SK-N-SH (cell line): Measurements from ENCODE around the gene NPY1R.

Source experiments
- CTCF ChIP-seq: fragments of 200-600 bp; sonication (generic); IDR thresholded peaks from 2 replicates; pipeline ENCODE4 v1.6.1; 2017; ENCODE audit warnings: antibody characterized with exemption, mild to moderate bottlenecking, moderate library complexity
- EZH2phosphoT487 ChIP-seq: fragments of 200-600 bp; sonication (generic); IDR thresholded peaks from 2 replicates; pipeline ENCODE4 v1.6.1; 2017; ENCODE audit warnings: low read depth, mixed run types, mild to moderate bottlenecking, antibody characterized with exemption, moderate library complexity, borderline replicate concordance
- TF ChIP-seq, protein P1 (sequence below): fragments of 150-350 bp; IDR thresholded peaks from 2 replicates; pipeline ENCODE4 v1.6.1; 2017; ENCODE audit warnings: antibody characterized with exemption, low read length, low read depth, borderline replicate concordance

DNA sequence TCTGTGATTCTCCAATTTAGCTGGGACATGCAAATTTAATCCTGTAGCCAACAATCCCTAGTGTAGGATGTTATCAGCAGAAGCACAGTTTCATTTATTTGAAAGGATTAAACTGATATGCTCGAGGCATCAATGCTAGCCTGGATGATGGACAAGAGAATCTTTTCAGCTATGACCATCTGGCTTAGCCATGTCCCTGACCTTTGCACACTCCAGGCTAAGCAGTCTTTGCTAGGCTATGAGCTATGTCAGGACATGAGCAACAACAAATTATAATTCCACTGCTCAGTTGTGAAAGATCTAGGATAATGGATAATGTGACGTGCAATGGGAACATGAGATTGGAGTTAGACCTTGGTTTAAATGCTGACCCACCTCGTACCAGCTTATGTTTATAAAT is 32.0 kb downstream of the NPY1R start:
- TF ChIP-seq, protein P1, sequence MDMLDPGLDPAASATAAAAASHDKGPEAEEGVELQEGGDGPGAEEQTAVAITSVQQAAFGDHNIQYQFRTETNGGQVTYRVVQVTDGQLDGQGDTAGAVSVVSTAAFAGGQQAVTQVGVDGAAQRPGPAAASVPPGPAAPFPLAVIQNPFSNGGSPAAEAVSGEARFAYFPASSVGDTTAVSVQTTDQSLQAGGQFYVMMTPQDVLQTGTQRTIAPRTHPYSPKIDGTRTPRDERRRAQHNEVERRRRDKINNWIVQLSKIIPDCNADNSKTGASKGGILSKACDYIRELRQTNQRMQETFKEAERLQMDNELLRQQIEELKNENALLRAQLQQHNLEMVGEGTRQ: no peak
- TF ChIP-seq CTCF (no peak), EZH2phosphoT487 (no peak)
